ENCODE data around the gene UCP1.
A peak's percentile ranks its signal among the peaks of the same experiment; 100 is the strongest.

Gene UCP1

DNA sequence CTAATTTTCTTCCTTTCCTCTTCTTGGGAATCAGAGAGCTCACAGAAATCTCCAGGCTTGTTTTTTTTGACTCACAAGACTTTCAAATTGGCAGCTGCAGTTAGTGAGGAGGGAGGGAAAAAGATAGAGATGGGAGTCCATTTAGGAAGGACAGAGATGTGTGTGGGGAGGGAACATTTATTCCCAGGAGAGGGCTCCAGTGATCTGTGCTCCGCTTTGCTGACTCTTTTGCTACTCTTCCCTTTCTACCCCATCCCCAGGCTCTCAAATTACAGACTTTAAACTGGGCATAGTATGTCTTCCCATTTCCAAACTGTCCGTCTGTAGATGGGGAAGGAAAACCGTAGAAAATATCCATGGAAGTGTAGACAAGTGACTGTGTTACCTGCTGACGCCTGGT is 39.1 kb upstream of the UCP1 start:
- peak; percentile 2 for DNase-seq (ENCODE audit: low read depth)
- no peak overlapping the region for H3K4me3 ChIP-seq (ENCODE audit: low read depth, low read length)
- TF ChIP-seq, protein P1, sequence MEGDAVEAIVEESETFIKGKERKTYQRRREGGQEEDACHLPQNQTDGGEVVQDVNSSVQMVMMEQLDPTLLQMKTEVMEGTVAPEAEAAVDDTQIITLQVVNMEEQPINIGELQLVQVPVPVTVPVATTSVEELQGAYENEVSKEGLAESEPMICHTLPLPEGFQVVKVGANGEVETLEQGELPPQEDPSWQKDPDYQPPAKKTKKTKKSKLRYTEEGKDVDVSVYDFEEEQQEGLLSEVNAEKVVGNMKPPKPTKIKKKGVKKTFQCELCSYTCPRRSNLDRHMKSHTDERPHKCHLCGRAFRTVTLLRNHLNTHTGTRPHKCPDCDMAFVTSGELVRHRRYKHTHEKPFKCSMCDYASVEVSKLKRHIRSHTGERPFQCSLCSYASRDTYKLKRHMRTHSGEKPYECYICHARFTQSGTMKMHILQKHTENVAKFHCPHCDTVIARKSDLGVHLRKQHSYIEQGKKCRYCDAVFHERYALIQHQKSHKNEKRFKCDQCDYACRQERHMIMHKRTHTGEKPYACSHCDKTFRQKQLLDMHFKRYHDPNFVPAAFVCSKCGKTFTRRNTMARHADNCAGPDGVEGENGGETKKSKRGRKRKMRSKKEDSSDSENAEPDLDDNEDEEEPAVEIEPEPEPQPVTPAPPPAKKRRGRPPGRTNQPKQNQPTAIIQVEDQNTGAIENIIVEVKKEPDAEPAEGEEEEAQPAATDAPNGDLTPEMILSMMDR (conservative IDR thresholded peaks at IDR 0.05; ENCODE audit: low read depth, low read length): peak; percentile 8

GRCh38 chr4:140604544-140604943 is 35.8 kb upstream of the UCP1 start:
- H3K4me3 ChIP-seq (ENCODE audit: low read depth, low read length): no peak overlapping the region
- TF ChIP-seq, protein P1 (conservative IDR thresholded peaks at IDR 0.05; ENCODE audit: low read depth, low read length): no peak
- DNase-seq (ENCODE audit: low read depth): no peak

GRCh38 chr4:140603286-140603685 is 34.5 kb upstream of the UCP1 start:
- TF ChIP-seq, protein P1 (conservative IDR thresholded peaks at IDR 0.05; ENCODE audit: low read depth, low read length): no peak
- H3K4me3 ChIP-seq (ENCODE audit: low read depth, low read length): no peak overlapping the region
- DNase-seq (ENCODE audit: low read depth): no peak

DNA sequence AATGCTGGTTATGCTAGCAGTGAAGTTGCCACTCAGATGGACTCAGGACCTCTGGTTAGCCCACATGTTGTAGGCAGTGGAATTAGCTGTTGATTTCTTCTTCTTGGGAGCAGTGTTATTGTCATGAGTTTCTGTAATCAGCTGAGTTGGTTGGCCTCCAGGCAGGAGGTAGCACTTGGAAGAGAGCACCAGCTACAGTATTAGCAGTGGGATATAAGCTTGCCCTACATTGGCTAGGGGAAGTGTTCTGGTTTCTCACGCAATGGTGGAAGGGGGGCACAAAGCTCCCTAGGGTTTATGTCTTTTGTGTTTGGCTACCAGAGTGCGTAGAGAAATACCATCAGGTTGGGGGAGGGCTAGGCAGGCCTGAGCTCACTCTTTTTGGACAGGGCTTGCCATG is 34.0 kb upstream of the UCP1 start:
- TF ChIP-seq, protein P1 (conservative IDR thresholded peaks at IDR 0.05; ENCODE audit: low read depth, low read length): no peak
- H3K4me3 ChIP-seq (ENCODE audit: low read depth, low read length): no peak overlapping the region
- DNase-seq (ENCODE audit: low read depth): no peak

DNA sequence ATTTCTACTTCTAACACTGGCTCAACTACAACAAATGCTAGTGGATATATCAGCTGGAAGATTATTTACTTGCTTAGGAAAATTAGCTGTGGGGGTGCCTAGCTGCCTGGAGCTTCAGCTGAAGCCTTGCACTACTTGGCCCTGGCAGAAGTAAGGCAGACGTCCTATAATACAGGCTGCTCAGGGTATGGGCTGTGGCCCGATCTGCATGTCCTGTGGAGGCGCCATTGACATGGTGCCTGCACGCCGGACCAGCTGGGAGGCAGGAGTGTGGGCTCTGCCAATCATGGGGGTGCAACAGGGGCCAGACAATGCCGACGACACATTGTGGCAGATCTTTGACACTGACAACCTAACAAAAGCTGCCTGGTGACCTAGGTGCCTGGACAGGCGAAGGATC is 31.6 kb upstream of the UCP1 start:
- TF ChIP-seq, protein P1 (conservative IDR thresholded peaks at IDR 0.05; ENCODE audit: low read depth, low read length): no peak
- H3K4me3 ChIP-seq (ENCODE audit: low read depth, low read length): no peak overlapping the region
- no peak for DNase-seq (ENCODE audit: low read depth)

GRCh38 chr4:140595065-140595464 is 26.3 kb upstream of the UCP1 start:
- TF ChIP-seq, protein P1 (conservative IDR thresholded peaks at IDR 0.05; ENCODE audit: low read depth, low read length): peak; percentile 80
- peak; percentile 54 for DNase-seq (ENCODE audit: low read depth)

GRCh38 chr4:140584439-140584838 is 15.7 kb upstream of the UCP1 start:
- DNase-seq (ENCODE audit: low read depth): no peak
- TF ChIP-seq, protein P1 (conservative IDR thresholded peaks at IDR 0.05; ENCODE audit: low read depth, low read length): no peak
- H3K4me3 ChIP-seq (ENCODE audit: low read depth, low read length): no peak overlapping the region

More at GRCh38 chr4:140595065-140595464, 26.3 kb upstream of the UCP1 start:
- H3K4me3 ChIP-seq (ENCODE audit: low read depth, low read length): no peak overlapping the region

Data from choroid plexus epithelial cell (primary cell).